GM19397 (cell line): ENCODE results near the gene C1orf198.

Source experiments
- ATAC-seq: cut with Tn5 transposase; IDR thresholded peaks from one replicate; pipeline ENCODE4 v1.9.1; 2021; ENCODE audit warnings: mild to moderate bottlenecking, moderate library complexity; ENCODE audit not compliant: unreplicated experiment

C1orf198 gene

GRCh38 chr1:230867903-230868735, at the start of gene C1orf198:
TSS of gene C1orf198 (minus strand) at chr1:230868521. CDS start at chr1:230868512, 9 bp downstream.
- ATAC-seq, result peak; percentile 80

GRCh38 chr1:230917284-230918135, 49.2 kb upstream of the C1orf198 start:
- no peak for ATAC-seq

- ATAC-seq, result no peak
Observed at GRCh38 chr1:230916587-230917283, 48.4 kb upstream of the C1orf198 start.

GRCh38 chr1:230915078-230915477, 46.8 kb upstream of the C1orf198 start:
- no peak for ATAC-seq

- no peak for ATAC-seq
Observed at GRCh38 chr1:230913496-230913895, 45.2 kb upstream of the C1orf198 start.

GRCh38 chr1:230910755-230911117, 42.4 kb upstream of the C1orf198 start:
- ATAC-seq, result no peak

GRCh38 chr1:230909974-230910754, 41.8 kb upstream of the C1orf198 start:
- no peak for ATAC-seq

GRCh38 chr1:230907472-230908205, 39.3 kb upstream of the C1orf198 start:
- no peak for ATAC-seq

- no peak for ATAC-seq
Observed at GRCh38 chr1:230906226-230906625, 37.9 kb upstream of the C1orf198 start.

- ATAC-seq, result no peak
Observed at GRCh38 chr1:230905733-230906132, 37.4 kb upstream of the C1orf198 start.

GRCh38 chr1:230902349-230902923, 34.1 kb upstream of the C1orf198 start:
- no peak for ATAC-seq

- ATAC-seq, result no peak
Observed at GRCh38 chr1:230901671-230902070, 33.4 kb upstream of the C1orf198 start.

GRCh38 chr1:230900984-230901383, 32.7 kb upstream of the C1orf198 start:
- ATAC-seq, result no peak

- ATAC-seq, result no peak
Observed at GRCh38 chr1:230899841-230900251, 31.5 kb upstream of the C1orf198 start.

GRCh38 chr1:230898748-230899147, 30.4 kb upstream of the C1orf198 start:
- ATAC-seq, result no peak

GRCh38 chr1:230898144-230898543, 29.8 kb upstream of the C1orf198 start:
- ATAC-seq, result no peak

GRCh38 chr1:230896779-230897178, 28.5 kb upstream of the C1orf198 start:
- ATAC-seq, result no peak

- ATAC-seq, result no peak
Observed at GRCh38 chr1:230895452-230895851, 27.1 kb upstream of the C1orf198 start.

GRCh38 chr1:230894664-230895063, 26.3 kb upstream of the C1orf198 start:
- no peak for ATAC-seq
